H7 (cell line): ENCODE measurements around the gene PEMT. TPM values are rescaled to one million over a fixed set of nuclear protein-coding genes. Genes with fewer than 3 reads are reported as not detected.

Experiments
- DNase-seq: peaks from one replicate; pipeline ENCODE4 v3.0.0; 2012
- H3K27me3 ChIP-seq: 2 replicates; pipeline ENCODE4 v1.6.0; 2011; ENCODE audit warnings: mild to moderate bottlenecking, low read length; ENCODE audit not compliant: control insufficient read depth, insufficient read depth
- H3K36me3 ChIP-seq: replicated peaks from 2 replicates; pipeline ENCODE4 v1.5.1; 2011; ENCODE audit warnings: low read length; ENCODE audit not compliant: control insufficient read depth, insufficient read depth
- H3K4me3 ChIP-seq: 2 replicates; pipeline ENCODE4 v1.5.1; 2011; ENCODE audit warnings: low read depth, mild to moderate bottlenecking, control low read depth, low read length, moderate library complexity; ENCODE audit not compliant: insufficient read depth
- total RNA-seq: library from RNA; depleted of rRNA; stranded (reverse); fragments of >200 nt; shearing (Covaris generic); gene quantifications from 2 replicates; pipeline ENCODE4 v1.2.3, GENCODE V29; 2014

Gene PEMT
- total RNA-seq, 1 experiment from 2014 or later, result 99.1 TPM

DNA sequence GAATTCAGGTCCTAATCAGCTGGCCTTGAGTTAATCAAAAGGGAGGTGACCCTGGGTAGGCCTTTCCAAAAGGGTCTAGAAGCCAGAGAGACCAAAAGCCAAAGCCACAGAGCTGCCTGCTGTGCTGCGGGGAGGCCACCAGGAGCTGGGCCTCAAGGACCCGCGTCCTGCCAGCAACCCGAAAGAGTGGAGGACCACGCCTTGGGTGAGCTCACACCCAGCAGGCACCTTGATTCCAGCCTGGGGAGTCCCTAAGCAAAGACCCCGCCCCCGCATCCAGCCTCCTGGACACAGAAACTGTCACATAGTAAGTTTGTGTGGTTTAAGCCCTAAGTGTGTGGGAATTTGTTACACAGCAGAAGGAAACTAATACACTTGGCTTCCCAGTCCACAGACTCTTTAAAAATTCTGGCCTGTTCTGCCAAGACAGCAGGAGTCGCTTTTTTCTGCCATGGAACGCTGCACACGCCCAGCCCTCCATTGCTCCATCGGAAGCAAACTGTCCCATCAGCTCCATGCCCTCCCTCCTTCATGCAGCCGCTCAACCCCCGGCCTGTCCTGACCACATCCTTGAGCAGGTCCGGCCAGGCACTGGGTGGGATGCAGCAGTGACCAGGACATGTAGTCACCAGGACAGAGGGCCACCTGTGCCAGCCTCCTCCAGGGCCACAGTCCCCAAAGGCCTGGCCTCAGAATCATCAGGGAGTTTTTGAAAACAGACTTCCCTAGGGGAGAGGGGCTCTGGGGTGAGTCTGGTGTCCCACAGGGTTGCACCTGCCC lies 74.4 kb downstream of the PEMT start:
- DNase-seq, result no peak
- H3K4me3 ChIP-seq, result no peak overlapping the region
- H3K27me3 ChIP-seq, result no peaks in the 10 kb centered on the region
- no peaks in the 10 kb centered on the region for H3K36me3 ChIP-seq

DNA sequence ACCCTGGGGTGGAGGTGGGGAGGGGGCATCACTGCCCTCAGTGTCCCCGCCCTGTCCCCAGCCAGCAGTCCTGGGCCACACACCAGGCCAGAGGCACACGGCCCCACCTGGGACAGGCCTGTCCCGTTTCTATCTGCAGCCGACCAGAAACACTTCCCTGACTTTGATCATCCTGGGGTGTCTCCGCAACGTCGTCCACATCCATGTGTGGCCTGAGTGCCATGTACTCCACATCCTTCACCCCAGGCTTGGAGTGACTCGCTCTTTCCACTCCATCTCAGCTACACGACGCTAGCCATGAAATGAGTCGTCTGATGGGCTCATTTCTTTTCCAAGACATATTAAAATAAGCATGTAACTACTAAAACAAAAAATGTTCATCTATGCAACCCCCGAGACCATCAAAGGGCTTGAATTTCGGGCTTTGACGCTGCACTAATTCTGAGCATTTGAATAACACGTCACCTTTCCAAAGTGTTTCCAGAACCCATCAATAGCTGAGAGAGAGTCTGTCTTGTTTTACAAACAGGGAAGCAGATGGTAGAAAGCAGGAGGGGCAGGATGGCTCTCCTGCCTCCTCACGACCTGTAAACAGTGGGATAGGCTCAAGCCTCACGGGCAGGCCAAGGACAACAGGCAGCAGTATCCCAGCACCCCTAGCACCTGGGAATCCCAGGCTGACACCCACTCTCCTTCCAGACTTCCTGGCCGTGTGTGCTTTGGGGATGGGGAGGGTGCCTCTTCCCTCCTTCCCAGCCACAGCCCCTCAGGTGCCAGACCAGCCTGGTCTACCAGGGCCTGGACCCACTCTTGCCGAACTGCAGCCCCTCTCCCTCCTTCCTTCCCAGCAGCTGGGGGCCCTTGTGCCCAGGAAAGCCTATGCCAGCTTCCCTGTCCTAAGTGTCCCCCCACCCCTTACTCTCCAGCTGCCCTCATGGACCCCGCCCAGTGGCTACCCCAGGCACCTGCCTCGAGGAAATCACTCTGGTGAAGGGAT lies 75.3 kb downstream of the PEMT start:
- no peaks in the 10 kb centered on the region for H3K36me3 ChIP-seq
- H3K27me3 ChIP-seq, result no peaks in the 10 kb centered on the region
- DNase-seq, result no peak
- no peak overlapping the region for H3K4me3 ChIP-seq

GRCh38 chr17:17514993-17515933 lies 76.2 kb downstream of the PEMT start:
- Histone ChIP-seq H3K36me3 (no peaks in the 10 kb centered on the region), H3K27me3 (no peaks in the 10 kb centered on the region), H3K4me3 (no peak overlapping the region)
- peak; percentile 89 for DNase-seq

DNA sequence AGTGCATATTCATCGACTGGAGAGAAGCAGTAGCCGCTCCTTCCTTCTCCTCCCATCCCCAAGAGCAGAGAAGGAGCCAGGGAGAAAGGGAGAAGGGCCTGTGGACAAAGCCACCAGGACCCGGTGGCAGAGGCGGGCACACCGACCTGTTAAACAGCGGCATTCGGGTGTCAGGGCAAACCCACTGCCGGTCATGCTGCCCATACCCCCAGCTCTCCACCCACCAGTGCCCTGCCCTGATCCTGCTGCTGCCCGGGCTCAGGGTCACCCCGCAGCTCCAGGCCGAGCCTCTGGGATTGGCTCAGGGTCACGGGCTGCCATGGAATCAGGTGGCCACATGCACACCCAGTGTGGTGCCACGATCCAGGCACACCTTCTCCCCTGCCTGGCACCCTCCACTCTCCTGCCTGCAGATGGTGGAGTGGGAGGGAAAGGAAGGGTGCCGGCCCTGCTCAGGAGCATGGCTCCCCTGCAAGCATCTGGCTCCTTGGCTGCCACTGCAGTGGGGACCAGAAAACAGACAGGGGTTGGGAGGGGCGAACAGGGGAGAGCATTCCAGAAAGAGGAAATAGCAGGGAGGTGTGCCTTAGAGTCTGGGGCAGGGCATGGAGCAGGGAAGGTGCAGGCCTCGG lies 77.0 kb downstream of the PEMT start:
- Histone ChIP-seq H3K27me3 (no peaks in the 10 kb centered on the region), H3K4me3 (no peak overlapping the region), H3K36me3 (no peaks in the 10 kb centered on the region)
- no peak for DNase-seq

DNA sequence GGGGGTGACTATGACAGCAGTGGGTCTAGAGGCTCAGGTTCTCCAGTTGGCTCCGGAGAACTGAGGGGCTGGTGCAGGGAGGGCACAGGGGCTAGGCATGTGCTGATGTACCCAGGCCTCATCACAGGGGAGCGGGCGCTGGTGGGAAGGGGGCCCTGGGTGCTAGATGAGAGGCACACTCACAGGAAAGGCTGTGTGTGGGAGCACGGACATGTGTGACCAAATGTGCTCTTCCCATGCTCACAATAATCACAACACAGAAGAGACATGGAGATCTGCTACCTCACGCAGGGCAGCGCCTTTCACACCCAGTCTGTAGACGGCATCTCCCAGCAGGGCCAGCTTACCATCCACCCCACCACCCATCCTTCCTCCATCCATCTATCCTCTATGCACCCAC lies 77.9 kb downstream of the PEMT start:
- DNase-seq, result no peak
- Histone ChIP-seq H3K27me3 (no peaks in the 10 kb centered on the region), H3K4me3 (no peak overlapping the region), H3K36me3 (no peaks in the 10 kb centered on the region)

DNA sequence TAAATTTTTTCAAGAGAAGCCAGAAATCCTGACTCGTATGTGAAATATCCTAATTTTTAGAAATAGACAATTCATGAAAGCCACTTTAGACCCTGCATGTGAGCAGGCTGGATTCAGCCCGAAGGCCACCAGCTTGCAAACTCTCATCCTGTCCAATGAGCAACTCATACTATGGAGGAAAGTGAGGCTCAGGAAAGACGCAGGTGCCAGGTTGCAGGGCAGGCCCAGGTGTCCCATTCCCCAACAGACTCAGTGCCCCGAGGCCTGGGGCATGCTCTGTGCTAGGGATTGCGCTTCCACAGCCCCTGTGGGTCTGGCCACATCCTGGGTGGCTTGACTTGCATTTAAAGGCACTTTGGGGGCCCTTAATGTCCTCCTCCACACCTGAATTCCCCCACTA lies 78.6 kb downstream of the PEMT start:
- Histone ChIP-seq H3K4me3 (no peak overlapping the region), H3K36me3 (no peaks in the 10 kb centered on the region), H3K27me3 (no peaks in the 10 kb centered on the region)
- no peak for DNase-seq

- Histone ChIP-seq H3K27me3 (no peaks in the 10 kb centered on the region), H3K36me3 (no peaks in the 10 kb centered on the region), H3K4me3 (no peak overlapping the region)
- no peak for DNase-seq
Observed at GRCh38 chr17:17511881-17512858, 79.3 kb downstream of the PEMT start.

GRCh38 chr17:17511293-17511741 lies 80.2 kb downstream of the PEMT start:
- no peak for DNase-seq
- Histone ChIP-seq H3K36me3 (no peaks in the 10 kb centered on the region), H3K27me3 (no peaks in the 10 kb centered on the region), H3K4me3 (no peak overlapping the region)

- H3K36me3 ChIP-seq, result no peaks in the 10 kb centered on the region
- DNase-seq, result no peak
- no peak overlapping the region for H3K4me3 ChIP-seq
- H3K27me3 ChIP-seq, result no peaks in the 10 kb centered on the region
Observed at GRCh38 chr17:17510456-17511292, 80.8 kb downstream of the PEMT start.

DNA sequence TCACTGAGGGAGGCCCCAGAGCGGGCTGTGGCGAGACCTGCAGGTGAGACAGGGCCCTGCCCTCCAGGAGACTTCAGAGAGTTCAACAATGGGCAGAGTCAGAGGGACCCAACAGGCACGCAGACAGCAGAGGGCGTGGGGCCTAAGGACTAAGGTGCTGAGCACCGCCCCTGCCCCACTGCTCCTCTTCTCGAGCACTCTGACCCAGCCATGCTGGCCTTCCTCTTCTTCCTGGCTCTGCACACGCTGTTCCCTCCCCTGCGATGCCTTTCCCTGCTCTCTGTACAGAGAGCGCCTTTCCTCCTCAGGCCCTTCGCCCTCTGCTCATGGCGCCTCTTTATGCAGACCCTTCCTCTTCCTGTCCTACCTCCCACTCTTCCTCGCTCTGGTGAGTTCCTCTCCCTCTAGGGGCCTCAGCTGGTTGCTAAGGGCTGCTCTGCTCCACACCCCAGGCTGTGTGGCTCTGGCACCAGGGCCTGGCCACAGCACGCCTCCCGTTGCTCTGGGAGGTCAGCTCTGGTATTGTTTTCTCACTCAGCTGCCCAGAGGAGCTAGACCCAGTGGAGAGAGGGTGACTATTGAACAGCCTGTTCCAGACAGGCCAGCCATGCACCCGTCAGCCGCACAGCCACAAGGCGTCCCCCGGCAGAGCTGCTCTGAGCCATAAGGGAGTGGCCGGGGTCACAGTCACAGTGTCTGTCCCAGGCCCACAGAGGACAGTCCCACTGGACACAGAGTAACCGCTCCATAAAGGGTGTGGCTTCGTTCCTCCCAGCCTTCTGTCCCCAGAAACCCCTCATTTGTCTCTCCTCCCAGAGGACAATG lies 81.7 kb downstream of the PEMT start:
- Histone ChIP-seq H3K4me3 (no peak overlapping the region), H3K36me3 (no peaks in the 10 kb centered on the region), H3K27me3 (no peaks in the 10 kb centered on the region)
- DNase-seq, result no peak

GRCh38 chr17:17508646-17509591 lies 82.6 kb downstream of the PEMT start:
- Histone ChIP-seq H3K4me3 (no peak overlapping the region), H3K27me3 (no peaks in the 10 kb centered on the region), H3K36me3 (no peaks in the 10 kb centered on the region)
- no peak for DNase-seq
